RWPE1 (cell line): ENCODE results near the gene SH3BP4.

Experiments used
- CTCF ChIA-PET: fragments of 350-600 bp; sonication (Branson Sonifier 250); formaldehyde crosslinking; extraction: SDS; loops from one replicate; lab custom pipeline; 2021; lab: Yijun Ruan, JAX
- POLR2A ChIA-PET: fragments of 400-600 bp; formaldehyde crosslinking; extraction: SDS; loops from one replicate; lab custom pipeline; 2020; ENCODE audit warnings: antibody characterized with exemption; ENCODE audit not compliant: low non-redundant PET; lab: Yijun Ruan, JAX
- DNase-seq: peaks from one replicate; pipeline ENCODE4 v3.0.0; 2012; ENCODE audit warnings: low spot score
- H3K27ac ChIP-seq: fragments of 450-650 bp; 2 replicates; pipeline ENCODE4 v1.5.1; 2017
- TF ChIP-seq, protein P1 (sequence below): fragments of 450-650 bp; conservative IDR thresholded peaks from 2 replicates; pipeline ENCODE4 v1.5.1; 2017; ENCODE audit warnings: low read depth, mild to moderate bottlenecking

SH3BP4 gene

DNA sequence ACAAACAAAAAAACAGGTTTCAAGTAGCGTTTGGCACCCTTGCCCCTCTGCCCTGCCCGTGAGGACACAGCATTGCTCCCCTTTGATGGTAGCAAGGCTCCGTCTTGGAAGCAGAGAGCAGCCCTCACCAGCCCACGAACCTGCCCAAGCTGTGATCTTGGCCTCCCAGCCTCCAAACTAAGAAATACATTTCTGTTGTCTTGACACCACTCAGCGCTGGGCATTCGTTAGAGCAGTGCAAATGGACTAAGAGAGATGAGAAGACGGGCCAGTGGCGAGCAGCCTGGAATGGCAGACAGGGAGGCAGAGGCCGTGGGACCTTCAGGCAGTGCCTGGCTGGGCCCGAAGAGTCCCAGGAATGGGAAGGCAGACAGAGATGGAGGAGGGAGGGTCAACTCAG, 109.8 kb downstream of the SH3BP4 start:
- no peak overlapping the region for H3K27ac ChIP-seq
- no peak for DNase-seq
- CTCF ChIA-PET: interaction anchor here (0.6 kb wide), 1 partner anchor 152 kb away, joined by 4 read pairs; no protein-coding TSS in a partner anchor
- POLR2A ChIA-PET: no interaction called here
- TF ChIP-seq, protein P1, sequence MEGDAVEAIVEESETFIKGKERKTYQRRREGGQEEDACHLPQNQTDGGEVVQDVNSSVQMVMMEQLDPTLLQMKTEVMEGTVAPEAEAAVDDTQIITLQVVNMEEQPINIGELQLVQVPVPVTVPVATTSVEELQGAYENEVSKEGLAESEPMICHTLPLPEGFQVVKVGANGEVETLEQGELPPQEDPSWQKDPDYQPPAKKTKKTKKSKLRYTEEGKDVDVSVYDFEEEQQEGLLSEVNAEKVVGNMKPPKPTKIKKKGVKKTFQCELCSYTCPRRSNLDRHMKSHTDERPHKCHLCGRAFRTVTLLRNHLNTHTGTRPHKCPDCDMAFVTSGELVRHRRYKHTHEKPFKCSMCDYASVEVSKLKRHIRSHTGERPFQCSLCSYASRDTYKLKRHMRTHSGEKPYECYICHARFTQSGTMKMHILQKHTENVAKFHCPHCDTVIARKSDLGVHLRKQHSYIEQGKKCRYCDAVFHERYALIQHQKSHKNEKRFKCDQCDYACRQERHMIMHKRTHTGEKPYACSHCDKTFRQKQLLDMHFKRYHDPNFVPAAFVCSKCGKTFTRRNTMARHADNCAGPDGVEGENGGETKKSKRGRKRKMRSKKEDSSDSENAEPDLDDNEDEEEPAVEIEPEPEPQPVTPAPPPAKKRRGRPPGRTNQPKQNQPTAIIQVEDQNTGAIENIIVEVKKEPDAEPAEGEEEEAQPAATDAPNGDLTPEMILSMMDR: no peak

DNA sequence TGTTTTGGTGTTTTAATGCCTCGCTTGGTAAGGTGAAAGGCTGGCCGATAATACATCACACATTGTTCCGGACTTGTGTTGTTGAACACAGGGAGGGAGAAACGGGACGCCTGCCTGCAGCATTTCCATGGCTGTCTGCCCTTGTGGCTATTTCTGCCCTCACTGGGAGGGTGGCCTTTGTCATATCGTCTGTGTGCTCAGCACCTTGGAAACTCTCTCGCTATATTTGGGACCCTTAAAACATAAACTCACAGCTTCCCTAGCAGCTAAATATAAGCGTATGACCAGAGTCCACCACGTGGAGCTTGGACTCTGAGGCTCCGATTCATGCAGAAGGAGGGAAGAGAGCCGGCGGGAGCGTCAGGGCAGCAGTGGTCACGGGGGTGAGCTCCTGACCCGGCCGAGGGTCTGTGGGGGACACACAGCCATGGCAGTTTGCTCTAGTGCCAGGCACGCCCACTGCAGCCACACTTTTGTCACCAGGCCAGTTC, 111.7 kb downstream of the SH3BP4 start:
- no peak for DNase-seq
- ChIA-PET POLR2A (no interaction called here), CTCF (interaction anchor here (0.6 kb wide), 2 partner anchors 26 to 182 kb away, joined by 3 read pairs; no protein-coding TSS in a partner anchor)
- H3K27ac ChIP-seq: no peak overlapping the region
- TF ChIP-seq, protein P1: no peak

DNA sequence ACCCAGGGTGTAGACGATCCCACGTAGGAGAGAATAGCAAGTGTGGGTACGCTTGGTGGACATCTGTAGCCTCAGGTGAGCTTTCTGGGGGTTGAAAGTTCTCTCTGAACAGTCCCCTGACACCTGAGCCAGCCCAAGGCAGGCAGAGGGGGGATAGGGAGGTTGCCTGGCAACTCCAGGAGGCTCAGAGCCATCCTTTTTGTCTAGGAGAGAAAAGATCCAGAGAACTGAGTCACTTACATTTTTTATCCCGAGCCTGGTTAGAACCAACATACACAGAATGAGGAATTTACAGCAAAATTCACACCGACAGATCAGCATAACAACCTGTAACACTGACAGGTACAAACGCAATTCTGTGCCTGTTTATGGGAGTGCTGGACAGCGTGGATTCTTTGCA, 113.2 kb downstream of the SH3BP4 start:
- TF ChIP-seq, protein P1: no peak
- no peak for DNase-seq
- ChIA-PET POLR2A (no interaction called here), CTCF (interaction anchor here (0.7 kb wide), 1 partner anchor 90 kb away, joined by 3 read pairs; no protein-coding TSS in a partner anchor)
- no peak overlapping the region for H3K27ac ChIP-seq

DNA sequence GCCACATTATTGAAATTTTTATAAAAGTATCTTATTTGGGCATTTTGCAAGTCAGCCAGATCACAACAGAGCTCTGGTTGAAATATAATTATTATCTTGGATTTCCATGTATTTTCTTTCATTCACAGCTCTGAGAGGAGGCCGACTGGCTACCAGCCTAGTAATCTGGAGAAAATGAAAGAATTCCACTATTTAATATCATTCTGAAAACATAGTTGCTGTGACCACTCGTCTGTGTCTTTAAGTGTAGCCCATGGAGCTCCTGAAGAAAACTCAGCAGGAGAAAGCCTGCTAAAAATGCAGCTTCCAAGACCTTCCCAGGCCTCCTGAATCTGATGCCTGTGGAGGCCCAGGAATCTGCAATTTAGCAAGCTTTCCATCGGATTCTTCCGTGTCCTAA, 114.7 kb downstream of the SH3BP4 start:
- no peak overlapping the region for H3K27ac ChIP-seq
- no peak for DNase-seq
- POLR2A ChIA-PET: no interaction called here
- TF ChIP-seq, protein P1: no peak
- CTCF ChIA-PET: interaction anchor here (0.6 kb wide), 1 partner anchor 449 kb away, joined by 5 read pairs; no protein-coding TSS in a partner anchor

DNA sequence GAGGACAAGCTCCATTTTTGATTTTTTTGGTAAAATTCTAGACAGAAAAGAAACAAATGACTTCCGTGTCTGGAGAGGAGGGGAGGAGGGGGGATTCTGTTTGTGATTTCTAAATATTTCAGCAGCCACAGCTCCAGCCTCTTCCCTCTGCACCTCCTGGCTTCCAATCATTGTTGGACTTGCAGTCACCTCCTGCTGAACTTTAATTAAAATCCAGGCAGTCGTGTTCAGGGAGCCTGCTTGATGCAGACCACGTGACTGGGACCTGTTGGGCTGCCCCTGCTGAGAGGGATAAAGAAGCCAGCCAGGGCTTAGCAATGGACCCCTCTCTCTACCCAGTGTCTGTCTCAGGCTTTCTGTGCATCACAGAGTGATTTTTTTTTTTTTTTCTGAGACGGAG, 115.1 kb downstream of the SH3BP4 start:
- CTCF ChIA-PET: interaction anchor here (0.6 kb wide), 1 partner anchor 449 kb away, joined by 5 read pairs; no protein-coding TSS in a partner anchor

DNA sequence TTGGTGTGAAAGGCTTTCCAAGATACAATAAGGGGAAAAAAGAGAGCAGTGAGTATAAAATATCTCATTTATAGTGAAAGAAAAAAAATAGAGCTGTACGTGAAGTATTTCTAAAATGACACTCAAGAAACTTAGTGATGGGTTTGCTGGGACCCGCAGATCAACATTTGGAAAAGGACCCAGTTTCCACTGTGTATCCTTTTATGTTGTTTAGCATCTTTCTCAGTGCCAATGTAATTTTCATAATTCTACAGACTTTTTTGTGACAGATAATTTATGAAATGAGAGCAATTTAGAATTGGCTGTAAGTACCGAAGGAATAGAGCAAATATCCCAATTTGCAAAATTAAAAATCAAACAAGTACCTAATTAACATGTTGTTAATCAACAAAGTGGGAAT, 116.9 kb downstream of the SH3BP4 start:
- ChIA-PET CTCF (no interaction called here), POLR2A (interaction anchor here (0.6 kb wide), 1 partner anchor 658 kb away, joined by 3 read pairs; no protein-coding TSS in a partner anchor)
- TF ChIP-seq, protein P1: no peak
- DNase-seq: no peak
- no peak overlapping the region for H3K27ac ChIP-seq

More for the DNA sequence above, 115.1 kb downstream of the SH3BP4 start:
- POLR2A ChIA-PET: no interaction called here
- DNase-seq: no peak
- TF ChIP-seq, protein P1: no peak
- H3K27ac ChIP-seq: no peak overlapping the region
